GM23248 (cell line): ENCODE measurements around the gene TEX44.

Experiments used
- EZH2 ChIP-seq: fragments of 200-600 bp; sonication (generic); IDR thresholded peaks from 2 replicates; pipeline ENCODE4 v1.6.1; 2018; ENCODE audit warnings: antibody characterized with exemption, mild to moderate bottlenecking; ENCODE audit not compliant: insufficient read depth, poor library complexity, severe bottlenecking
- EZH2phosphoT487 ChIP-seq: fragments of 200-600 bp; sonication (generic); IDR thresholded peaks from 2 replicates; pipeline ENCODE4 v1.6.1; 2018; ENCODE audit warnings: antibody characterized with exemption, moderate library complexity, mild to moderate bottlenecking, low read depth; ENCODE audit not compliant: insufficient read depth

GRCh38 chr2:231616296-231616695 is 23.6 kb downstream of the TEX44 start:
- TF ChIP-seq EZH2phosphoT487 (no peak), EZH2 (no peak)
